ENCODE measurements around the gene CLCN7. TPM values are rescaled to one million over a fixed set of nuclear protein-coding genes. Genes with fewer than 3 reads are reported as not detected.

The CLCN7 gene
- total RNA-seq, 2 donors from 2014 or later, result 27.2 to 115 TPM

DNA sequence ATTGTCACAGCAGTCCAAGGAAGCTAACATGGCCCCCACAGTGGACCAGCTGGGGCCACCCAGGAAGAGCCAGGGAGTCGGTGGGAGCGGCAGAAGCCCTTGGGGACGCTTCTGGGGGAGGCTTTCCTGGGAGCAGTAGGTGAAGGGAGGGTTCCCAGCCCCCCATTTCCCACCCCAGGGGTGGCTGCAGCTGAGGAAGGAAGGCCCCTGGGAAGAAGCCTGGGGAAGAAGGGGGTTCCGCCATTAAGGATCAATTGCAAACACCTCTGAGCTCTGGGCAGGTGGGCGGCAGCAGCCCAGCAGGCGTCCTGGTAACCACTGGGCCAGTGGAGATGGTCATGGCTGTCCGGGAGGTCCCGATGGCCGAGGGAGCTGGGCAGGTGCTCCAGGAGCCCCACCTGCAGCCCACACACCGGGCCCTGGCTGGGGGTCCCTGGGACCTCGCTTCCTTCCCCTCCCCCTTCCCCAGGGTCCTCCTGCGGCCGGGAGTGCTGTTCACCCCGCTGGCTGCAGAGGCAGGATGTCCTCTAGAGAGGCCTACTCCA is 44.5 kb downstream of the CLCN7 start:
- H3K4me1 ChIP-seq, result peaks cover 10% of the 10 kb centered on the region
- no peak for TF ChIP-seq POLR2A (IDR thresholded peaks at IDR 0.05)
- TF ChIP-seq CTCF (IDR thresholded peaks at IDR 0.05), result no peak
- H3K9me3 ChIP-seq, result no peaks in the 10 kb centered on the region
- DNase-seq, result no peak
- no peak overlapping the region for H3K4me3 ChIP-seq
- ATAC-seq, result no peak
- H3K27ac ChIP-seq, result no peak overlapping the region
- no peaks in the 10 kb centered on the region for H3K36me3 ChIP-seq (replicated peaks in 1 of 2; ENCODE audit: insufficient read depth in 1 of 2, low read depth in 2 of 2)
- H3K27me3 ChIP-seq, result no peaks in the 10 kb centered on the region
- 59 to 93% methylated on average over 4 to 12 of the region's 14 CpGs for WGBS, 2 donors
- intact Hi-C loops (cut with DNase I), result no loop called here

- TF ChIP-seq POLR2A (IDR thresholded peaks at IDR 0.05) (no peak), CTCF (IDR thresholded peaks at IDR 0.05) (no peak)
- no peak for ATAC-seq
Observed at GRCh38 chr16:1429631-1430030, 45.2 kb downstream of the CLCN7 start.

GRCh38 chr16:1429012-1429411 is 45.8 kb downstream of the CLCN7 start:
- Histone ChIP-seq H3K27me3 (no peaks in the 10 kb centered on the region), H3K4me3 (no peak overlapping the region), H3K9me3 (no peaks in the 10 kb centered on the region), H3K27ac (no peak overlapping the region), H3K36me3 (replicated peaks in 1 of 2; ENCODE audit: insufficient read depth in 1 of 2, low read depth in 2 of 2) (no peaks in the 10 kb centered on the region), H3K4me1 (peaks cover 10% of the 10 kb centered on the region)
- ATAC-seq, result no peak
- no peak for DNase-seq
- WGBS, 2 donors, result 68 to 81% methylated on average over 3 to 11 of the region's 11 CpGs
- TF ChIP-seq POLR2A (IDR thresholded peaks at IDR 0.05), result no peak
- no peak for TF ChIP-seq CTCF (IDR thresholded peaks at IDR 0.05)
- intact Hi-C loops (cut with DNase I), result no loop called here

More at GRCh38 chr16:1429631-1430030, 45.2 kb downstream of the CLCN7 start:
- no peaks in the 10 kb centered on the region for H3K9me3 ChIP-seq
- intact Hi-C loops (cut with DNase I), result no loop called here
- DNase-seq, result no peak
- WGBS, 2 donors, result 89% methylated on average over 13 of the region's 13 CpGs; no CpG with 5 or more reads in 1 of the 2 donors
- no peak overlapping the region for H3K27ac ChIP-seq
- H3K4me3 ChIP-seq, result no peak overlapping the region
- H3K36me3 ChIP-seq (replicated peaks in 1 of 2; ENCODE audit: insufficient read depth in 1 of 2, low read depth in 2 of 2), result no peaks in the 10 kb centered on the region
- no peaks in the 10 kb centered on the region for H3K27me3 ChIP-seq
- peaks cover 10% of the 10 kb centered on the region for H3K4me1 ChIP-seq

DNA sequence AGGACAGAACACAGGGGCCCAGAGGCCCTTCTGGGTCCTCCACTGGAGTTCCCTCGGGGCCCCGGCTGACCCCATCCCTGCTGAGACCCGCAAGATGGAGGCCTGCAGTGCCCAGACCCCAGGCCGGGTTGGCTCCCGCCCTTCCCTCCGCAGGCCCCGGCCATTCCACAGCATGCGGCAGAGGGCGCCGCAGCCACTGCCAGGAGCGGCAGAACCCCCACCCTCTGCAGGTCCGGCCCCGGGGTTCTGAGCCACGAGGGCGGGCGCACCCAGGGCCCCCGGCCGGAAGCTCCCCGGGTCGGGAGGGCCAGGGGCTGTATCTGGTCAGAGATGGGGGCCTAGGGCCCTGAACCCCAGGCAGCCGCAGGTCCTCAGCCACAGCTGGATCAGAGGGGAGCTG is 46.3 kb downstream of the CLCN7 start:
- H3K36me3 ChIP-seq (replicated peaks in 1 of 2; ENCODE audit: insufficient read depth in 1 of 2, low read depth in 2 of 2), result no peaks in the 10 kb centered on the region
- no peak overlapping the region for H3K4me3 ChIP-seq
- TF ChIP-seq CTCF (IDR thresholded peaks at IDR 0.05) (no peak), POLR2A (IDR thresholded peaks at IDR 0.05) (no peak)
- intact Hi-C loops (cut with DNase I), result no loop called here
- no peak overlapping the region for H3K27ac ChIP-seq
- no peaks in the 10 kb centered on the region for H3K9me3 ChIP-seq
- 41 to 70% methylated on average over 4 to 12 of the region's 21 CpGs for WGBS, 2 donors
- no peak for ATAC-seq
- no peaks in the 10 kb centered on the region for H3K27me3 ChIP-seq
- H3K4me1 ChIP-seq, result peaks cover 10% of the 10 kb centered on the region
- no peak for DNase-seq

All from body of pancreas (tissue), 4 donors.